Stimulated activated CD8-positive, alpha-beta memory T cell treated with anti-CD3 and anti-CD28 coated beads, Interleukin-15, amount 100 ng/mL, for 24 hours (primary cell): ENCODE results near the gene NOL12.
"Not testable (repeated sequence)": the region's sequence is repeated elsewhere in the genome, so short reads cannot be mapped to it uniquely, and the experiment has no call there.

Experiments used
- DNase-seq: peaks from one replicate; pipeline ENCODE4 v3.0.0-alpha.2; 2020; ENCODE audit warnings: low read depth

The NOL12 gene

DNA sequence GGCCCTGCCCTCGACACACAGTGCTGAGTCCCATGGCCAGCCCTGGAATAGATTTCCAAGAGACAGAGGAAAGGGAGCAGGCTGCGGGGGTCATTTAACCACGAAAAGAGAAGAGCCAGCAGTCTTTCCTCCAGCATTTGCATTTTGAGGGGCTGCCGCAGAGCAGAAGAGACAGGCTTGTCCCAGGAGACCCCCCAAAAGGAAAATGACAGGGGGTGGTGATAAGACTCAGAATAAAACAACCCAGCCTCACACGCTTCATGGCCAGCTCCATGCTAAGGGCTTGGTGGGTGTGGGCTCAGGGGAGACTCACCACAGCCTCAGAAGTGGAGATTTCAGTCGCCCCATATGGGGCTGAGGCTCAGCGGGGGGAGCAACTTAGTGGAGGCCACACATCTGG is 27.6 kb downstream of the NOL12 start:
- no peak for DNase-seq

DNA sequence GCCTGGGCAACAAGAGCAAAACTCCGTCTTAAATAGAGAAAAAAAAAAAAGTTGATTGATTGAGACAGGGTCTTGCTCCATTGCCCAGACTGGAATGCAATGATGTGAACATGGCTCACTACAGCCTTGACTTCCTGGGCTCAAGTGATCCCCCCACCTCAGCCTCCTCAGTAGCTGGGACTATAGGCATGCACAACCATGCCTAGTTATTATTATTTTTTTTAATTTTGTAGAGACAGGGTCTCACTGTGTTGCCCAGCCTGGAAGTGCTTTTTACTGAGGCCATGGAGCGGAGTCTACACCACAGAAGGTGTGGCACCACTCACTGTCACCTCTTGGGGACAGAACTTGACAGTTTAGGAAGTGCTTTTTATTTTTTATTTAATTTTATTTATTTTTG is 28.5 kb downstream of the NOL12 start:
- DNase-seq, result no peak

DNA sequence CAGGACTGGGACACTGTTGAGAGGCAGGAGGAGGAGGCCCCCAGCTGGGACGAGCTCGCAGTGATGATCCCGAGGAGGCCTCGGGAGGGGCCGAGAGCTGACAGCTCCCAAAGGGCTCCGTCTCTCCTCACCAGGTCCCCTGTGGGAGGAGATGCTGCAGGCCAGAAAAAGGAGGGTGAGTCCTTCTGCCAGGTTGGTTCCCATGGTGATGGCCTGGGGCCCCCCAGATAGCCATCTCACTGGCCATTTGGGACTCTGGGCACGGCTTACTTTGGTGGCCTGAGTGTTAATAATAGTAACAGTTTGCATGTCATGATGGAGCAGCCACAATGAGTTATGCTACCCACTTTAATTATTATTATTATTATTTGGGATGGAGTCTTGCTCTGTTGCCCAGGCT is 29.6 kb downstream of the NOL12 start:
- DNase-seq, result no peak

DNA sequence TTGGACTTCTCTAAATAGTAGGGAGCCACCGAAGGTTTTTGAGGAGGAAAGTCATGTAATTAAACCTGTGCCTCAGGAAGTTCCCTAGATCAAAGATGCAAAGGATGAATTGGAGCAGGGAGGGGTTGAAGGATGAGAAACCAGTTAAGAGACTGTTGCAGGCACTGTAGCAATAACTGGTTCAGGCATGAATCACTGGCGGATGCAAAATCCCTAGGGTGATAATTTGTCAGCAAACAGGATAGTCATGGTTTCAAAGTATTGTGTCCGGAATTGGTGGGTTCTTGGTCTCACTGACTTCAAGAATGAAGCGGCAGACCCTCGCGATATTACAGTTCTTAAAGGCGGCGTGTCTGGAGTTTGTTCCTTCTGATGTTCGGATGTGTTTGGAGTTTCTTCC is 30.6 kb downstream of the NOL12 start:
- no peak for DNase-seq

DNA sequence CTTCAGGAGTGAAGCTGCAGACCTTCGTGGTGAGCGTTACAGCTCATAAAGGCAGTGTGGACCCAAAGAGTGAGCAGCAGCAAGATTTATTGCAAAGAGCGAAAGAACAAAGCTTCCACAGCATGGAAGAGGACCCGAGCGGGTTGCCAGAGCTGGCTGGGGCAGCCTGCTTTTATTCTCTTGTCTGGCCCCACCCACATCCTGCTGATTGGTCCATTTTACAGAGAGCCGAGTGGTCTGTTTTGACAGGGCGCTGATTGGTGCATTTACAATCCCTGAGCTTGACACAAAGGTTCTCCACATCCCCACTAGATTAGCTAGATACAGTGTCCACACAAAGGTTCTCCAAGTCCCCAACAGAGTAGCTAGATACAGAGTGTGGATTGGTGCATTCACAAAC is 31.1 kb downstream of the NOL12 start:
- not testable (repeated sequence) for DNase-seq

DNA sequence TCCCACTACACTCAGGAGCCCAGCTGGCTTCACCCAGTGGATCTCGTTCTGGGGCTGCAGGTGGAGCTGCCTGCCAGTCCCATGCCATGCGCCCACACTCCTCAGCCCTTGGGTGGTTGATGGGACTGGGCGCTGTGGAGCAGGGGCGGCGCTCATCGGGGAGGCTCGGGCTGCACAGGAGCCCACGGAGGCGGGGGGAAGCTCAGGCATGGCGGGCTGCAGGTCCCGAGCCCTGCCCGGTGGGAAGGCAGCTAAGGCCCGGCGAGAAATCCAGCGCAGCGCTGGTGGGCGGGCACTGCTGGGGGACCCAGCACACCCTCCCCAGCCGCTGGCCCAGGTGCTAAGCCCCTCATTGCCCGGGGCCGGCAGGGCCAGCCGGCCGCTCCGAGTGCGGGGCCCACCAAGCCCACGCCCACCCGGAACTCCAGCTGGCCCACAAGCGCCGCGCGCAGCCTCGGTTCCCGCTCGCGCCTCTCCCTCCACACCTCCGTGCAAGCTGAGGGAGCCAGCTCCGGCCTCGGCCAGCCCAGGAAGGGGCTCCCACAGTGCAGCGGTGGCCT is 31.7 kb downstream of the NOL12 start:
- DNase-seq, result not testable (repeated sequence)

DNA sequence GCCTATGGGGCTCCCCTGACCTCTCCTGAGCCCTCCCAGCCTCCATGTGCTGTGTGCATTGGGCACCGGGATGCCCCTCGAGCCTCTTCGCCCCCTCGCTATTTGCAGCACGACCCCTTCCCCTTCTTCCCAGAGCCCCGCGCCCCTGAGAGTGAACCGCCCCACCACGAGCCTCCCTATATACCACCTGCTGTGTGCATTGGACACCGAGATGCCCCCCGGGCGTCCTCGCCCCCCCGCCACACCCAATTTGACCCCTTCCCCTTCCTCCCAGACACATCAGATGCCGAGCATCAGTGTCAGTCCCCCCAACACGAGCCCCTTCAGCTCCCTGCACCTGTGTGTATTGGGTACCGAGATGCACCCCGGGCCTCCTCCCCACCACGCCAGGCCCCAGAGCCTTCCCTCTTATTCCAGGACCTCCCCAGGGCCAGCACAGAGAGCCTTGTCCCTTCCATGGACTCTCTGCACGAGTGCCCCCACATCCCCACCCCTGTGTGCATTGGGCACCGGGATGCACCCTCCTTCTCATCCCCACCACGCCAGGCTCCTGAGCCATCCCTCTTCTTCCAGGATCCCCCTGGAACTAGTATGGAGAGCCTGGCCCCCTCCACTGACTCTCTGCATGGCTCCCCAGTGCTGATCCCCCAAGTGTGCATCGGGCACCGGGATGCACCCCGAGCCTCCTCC is 39.6 kb downstream of the NOL12 start:
- DNase-seq, result no peak

DNA sequence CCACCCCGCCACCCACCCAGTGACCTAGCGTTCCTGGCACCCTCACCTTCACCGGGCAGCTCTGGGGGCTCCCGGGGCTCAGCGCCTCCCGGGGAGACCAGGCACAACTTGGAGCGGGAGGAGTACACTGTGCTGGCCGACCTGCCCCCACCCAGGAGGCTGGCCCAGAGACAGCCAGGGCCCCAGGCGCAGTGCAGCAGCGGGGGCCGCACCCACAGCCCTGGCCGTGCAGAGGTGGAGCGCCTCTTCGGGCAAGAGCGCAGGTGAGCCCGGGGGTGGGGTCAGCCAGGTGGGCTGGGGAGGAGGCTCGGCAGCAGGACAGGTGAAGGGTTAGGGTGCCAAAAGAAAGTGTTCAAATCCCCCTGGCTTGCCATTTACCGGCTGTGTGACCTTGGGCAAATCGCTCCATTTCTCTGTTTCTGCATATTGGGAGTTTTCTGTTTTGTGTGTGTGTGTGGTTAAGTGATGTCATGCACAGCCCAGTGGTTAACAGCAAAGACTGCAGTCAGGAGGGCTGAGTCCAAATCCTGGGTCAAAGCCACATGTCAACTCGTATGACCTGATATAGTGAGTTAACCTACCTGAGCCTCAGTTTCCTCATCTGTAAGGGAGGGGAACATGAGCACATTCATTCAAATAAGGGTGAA is 40.2 kb downstream of the NOL12 start:
- no peak for DNase-seq

DNA sequence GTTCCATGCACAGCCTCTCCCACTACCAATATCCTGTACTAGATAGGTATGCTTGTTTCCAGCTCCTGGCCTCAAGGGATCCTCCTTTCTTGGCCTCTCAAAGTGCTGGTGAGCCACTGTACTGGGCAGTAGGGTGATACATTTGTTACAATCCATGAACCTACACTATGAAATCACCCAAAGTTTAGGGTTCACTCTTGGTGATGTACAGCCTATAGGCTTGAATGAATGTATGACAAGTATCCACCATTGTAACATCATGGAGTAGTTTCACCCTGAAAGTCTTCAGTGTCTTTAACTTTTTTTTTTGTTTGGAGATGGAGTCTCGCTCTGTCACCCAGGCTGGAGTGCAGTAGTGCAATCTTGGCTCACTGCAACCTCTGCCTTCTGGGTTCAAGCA is 42.5 kb downstream of the NOL12 start:
- DNase-seq, result no peak

DNA sequence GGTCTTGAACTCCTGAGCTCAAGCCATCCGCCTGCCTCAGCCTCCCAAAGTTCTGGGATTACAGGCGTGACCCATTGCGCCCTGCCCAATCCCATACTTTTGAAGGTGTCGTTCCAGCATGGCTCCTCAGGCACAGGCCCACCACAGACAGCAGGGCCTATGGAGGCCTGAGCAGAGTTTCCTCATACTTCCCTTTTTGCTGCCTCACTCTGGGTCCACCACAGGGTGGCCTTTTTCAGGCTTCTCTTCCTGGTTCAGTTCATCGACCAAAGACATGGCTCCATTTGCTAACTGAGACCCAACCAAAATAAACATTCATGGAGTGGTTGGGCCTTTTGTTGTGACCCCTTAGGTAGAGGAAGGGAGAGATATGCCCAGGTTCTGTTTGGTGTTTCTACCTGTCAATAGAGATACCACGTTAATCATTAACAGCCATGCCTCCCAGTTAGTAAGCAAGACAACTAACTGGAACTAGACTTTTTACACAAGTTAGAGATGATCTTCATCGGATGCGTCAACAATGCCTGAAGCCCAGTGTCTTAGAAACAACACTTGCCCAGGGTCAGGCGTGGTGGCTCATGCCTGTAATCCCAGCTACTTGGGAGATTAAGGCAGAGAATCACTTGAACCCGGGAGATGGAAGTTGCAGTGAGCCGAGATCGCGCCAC is 45.8 kb downstream of the NOL12 start:
- no peak for DNase-seq

DNA sequence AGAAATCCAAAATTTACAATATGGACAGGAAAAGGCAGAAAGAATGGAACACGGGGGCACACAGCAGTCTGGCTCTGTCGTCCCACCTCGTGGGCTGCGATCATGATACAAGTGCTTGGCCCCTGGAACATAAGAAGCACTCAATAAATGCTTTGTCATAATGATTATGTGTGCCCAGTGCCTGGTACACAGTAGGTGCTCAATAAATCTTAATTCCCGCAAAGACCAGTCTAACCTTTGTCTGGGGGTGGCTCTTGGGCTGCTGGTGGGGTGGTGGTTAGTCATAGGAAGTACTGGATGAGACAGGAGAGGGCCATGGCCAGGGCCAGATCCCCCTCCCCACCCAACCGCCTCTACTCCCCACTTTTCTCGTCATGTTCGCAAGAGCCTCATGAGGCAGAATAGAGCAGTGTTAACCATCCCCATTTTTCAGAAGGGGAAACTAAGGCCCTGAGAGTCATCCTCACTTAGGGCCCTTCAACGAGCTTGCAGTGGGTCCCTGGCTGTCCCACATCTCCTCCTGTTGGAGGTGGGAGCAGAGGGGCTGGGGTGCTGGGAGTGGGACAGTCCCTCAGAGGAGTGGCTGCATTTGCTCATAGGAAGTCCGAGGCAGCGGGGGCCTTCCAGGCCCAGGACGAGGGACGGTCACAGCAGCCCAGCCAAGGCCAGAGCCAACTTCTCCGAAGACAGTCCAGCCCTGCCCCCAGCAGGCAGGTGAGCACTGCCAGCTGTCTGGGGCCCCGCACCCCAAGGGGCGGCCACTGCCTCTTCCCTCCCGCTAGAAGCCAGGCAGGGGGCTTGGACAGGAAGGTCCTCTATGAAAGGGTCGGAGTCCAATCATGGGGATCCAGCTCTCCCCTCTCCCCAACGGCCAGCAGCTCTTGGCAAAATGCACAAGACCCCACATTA is 46.8 kb downstream of the NOL12 start:
- no peak for DNase-seq

DNA sequence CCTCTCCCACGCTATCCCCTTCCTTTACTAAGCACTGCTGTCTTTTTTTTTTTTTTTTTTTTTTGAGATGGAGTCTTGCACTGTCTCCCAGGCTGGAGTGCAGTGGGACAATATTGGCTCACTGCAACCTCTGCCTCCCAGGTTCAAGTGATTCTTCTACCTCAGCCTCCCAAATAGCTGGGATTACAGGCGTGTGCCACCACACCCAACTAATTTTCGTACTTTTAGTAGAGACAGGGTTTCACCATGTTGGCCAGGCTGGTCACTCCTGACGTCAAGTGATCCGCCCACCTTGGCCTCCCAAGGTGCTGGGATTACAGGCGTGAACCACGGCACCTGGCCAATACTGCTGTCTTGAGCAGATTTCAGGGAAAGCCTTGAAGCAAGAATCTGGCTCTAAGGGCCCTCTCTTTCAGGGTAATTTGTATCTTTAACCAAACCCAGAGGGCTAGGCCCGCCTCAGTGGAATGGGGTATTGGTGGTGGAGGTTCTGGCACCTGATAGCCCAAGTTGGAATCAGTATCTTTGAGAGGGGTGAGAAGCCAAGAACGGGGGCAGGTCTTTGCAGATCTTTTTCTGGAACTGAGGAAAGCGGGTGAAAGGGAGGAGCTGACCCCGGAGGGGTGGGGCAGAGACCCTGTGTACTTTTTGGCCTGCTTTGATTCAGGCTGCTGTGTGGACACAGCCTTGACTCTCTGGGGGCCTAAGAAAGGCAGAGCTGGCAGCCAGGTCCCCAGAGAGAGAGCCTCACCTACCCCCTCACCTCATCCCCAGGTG is 47.7 kb downstream of the NOL12 start:
- no peak for DNase-seq

DNA sequence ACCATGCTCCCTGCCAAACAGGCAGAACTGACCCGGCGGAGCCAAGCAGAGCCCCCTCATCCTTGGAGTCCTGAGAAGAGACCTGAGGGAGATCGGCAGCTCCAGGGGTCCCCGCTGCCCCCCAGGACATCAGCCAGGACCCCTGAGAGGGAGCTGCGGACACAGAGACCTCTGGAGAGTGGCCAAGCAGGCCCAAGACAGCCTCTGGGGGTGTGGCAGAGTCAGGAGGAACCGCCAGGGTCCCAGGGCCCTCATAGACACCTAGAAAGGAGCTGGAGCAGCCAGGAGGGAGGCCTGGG is 48.2 kb downstream of the NOL12 start:
- no peak for DNase-seq

DNA sequence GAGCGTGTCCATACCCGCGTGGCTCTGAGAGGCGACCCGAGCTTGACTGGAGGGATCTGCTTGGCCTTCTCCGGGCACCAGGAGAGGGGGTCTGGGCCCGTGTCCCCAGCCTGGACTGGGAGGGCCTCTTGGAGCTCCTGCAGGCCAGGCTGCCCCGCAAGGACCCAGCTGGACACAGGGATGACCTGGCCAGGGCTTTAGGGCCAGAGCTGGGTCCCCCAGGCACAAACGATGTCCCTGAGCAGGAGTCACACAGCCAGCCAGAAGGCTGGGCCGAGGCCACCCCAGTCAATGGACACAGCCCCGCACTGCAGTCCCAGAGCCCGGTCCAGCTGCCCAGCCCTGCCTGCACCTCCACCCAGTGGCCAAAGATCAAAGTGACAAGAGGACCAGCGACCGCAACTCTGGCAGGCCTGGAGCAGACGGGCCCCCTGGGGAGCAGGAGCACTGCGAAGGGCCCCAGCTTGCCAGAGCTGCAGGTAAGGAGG is 48.9 kb downstream of the NOL12 start:
- DNase-seq, result no peak

DNA sequence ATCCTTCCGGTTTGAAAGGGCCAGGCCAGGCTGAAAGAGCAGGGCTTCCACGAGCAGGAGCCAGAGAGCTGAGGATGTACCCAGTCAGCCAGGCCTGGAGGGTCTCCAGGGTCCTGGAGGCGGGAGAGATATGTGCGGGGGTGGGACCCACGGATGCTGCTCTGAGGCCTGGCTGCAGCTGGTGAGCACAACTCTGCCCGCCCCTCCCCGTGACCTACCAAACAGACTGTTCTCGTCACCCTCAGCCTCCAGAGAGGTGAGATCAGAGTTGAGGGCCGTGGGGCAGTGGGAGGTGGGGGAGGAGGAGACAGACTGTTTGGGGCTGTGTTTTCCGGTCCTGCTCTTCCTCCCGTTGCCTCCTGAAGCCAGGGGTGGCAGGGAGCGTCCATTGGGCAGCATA is 52.9 kb downstream of the NOL12 start:
- no peak for DNase-seq

DNA sequence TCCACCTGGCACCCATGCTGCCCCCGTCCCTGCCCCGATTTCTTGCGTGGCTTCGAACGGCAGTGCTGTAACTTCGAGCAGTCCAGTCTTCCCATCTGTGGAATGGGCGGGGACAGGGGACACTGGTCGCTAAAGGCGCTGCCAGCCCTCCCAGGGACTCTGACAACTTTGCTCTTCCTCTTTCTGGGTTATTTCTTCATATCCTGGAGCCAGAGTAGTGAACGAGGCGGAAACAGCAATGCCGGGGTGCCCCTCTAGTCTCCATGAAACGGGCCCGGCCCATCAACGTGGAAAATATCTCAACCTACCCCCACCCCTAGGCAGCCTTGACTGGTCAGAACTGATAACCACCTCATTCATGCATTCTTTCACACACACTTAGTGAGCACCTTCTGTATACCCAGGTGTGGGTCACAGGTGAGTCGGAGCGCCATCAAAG is 53.5 kb downstream of the NOL12 start:
- no peak for DNase-seq

DNA sequence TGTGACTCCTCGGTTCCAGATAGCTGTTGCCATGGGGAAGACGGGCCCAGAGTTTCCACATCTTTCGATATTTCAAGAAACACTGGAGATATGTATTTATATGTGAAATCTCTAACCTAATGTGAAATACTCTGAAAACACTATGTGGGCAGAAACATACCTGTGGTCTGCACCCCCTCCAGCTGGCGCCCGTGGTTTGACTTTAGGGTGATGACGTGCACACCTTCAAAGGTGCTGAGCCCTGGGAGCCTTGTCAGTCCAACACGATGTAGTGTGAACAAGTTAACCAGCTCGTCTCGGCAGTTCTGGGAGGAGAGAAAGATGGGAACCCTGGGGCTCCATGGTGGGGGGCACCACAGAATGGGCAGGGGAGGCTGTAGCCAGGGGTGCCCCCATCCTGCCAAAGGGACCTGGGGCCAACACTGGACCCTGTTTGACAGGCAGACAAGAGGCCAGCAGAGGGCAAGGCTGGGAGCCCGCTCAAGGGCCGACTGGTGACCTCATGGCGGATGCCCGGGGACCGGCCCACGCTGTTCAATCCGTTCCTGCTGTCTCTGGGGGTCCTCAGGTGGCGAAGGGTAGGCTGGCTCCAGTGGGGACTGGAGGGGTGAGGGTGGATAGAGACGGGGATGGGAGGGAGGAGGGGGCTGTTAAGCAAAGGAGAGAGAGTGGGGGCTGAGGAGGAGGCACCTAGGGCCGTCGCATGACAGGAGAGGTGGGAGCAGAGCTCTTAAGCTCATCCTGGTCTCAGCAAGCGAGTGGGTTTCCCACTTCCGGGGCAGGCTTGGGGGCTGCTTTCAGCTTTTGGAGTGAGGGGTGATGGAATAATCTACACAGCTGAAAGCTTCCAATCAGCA is 54.5 kb downstream of the NOL12 start:
- no peak for DNase-seq

DNA sequence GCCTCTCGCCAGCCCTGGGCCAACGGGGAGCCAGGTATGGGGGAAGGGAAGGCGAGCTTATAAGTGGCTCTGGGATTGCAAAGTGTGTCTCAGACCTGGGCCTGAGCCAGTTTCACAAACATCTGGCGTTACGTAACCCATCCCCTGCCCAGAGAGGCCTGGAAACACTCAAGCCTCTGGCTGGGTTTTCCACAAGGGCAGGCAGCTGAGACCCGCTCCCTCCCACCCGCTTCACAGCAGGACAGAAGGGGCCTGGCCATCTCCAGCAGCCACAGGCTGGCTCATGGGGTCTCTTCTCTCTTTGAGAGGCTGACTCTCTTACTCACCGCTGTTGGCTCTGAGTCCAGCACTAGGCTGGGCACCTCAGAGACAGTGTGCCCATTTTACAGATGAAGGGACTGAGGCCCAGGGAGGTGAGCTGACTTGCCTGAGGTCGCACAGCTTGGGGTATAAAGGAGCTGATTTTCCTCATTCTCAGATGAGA is 55.2 kb downstream of the NOL12 start:
- DNase-seq, result no peak

DNA sequence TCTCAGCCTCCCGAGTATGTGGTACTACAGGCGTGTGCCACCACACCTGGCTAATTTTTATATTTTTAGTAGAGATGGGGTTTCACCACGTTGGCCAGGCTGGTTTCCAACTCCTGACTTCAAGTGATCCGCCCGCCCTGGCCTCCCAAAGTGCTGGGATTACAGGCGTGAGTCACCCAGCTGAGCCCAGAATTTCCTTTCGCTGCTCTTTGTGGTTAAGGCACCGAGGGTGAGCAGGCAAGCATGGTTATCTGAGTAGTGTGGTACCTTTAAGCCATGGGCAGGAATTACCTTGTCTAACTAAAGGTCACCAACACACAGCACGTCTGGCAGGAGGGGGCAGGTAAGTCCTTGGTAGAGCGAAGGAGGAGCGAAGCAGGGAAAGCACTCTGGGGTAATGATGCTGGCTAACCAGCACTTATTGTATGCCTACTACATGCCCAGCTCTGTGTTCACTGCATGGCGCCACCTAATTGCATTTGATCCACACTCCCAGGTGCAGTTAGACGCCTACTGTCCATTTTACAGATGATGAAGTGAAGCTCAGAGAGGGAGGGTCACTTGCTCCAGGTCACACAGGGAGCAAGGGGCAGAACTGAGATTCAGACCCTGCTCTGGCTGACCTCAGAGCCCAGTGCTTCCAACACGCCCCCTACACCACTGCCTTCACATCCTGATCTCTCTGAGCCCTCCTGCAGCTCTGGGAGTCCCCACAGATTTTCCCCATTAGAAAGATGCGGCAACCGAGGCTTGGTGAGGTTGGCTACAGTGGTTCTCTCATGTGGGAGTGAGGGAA is 56.4 kb downstream of the NOL12 start:
- no peak for DNase-seq
